ENCODE measurements around the gene MUC5AC.

GRCh38 chr11:1193326-1194230 lies 35.8 kb downstream of the MUC5AC start:
- no peak for TF ChIP-seq CTCF (conservative IDR thresholded peaks at IDR 0.05; ENCODE audit: low read length)
- TF ChIP-seq EZH2phosphoT487 (IDR thresholded peaks at IDR 0.05; ENCODE audit: borderline replicate concordance, low read depth, low read length): no peak

All from OCI-LY7 (cell line).